GM18508 (cell line): Measurements from ENCODE around the gene ZGRF1.
"Not testable (repeated sequence)": the region's sequence is repeated elsewhere in the genome, so short reads cannot be mapped to it uniquely, and the experiment has no call there.

Source experiments
- ATAC-seq: cut with Tn5 transposase; IDR thresholded peaks from one replicate; pipeline ENCODE4 v1.9.1; 2021; ENCODE audit warnings: moderate number of reproducible peaks; ENCODE audit not compliant: insufficient read depth, unreplicated experiment

Gene ZGRF1

GRCh38 chr4:112636688-112637551, at the start of gene ZGRF1, which contains the start of gene LARP7:
TSS of gene ZGRF1 (minus strand) at chr4:112636909. CDS start at chr4:112633176, 3,733 bp downstream.
TSS of gene LARP7 (plus strand) at chr4:112637143. CDS start at chr4:112644670, 7,527 bp downstream.
- peak; percentile 71 for ATAC-seq

DNA sequence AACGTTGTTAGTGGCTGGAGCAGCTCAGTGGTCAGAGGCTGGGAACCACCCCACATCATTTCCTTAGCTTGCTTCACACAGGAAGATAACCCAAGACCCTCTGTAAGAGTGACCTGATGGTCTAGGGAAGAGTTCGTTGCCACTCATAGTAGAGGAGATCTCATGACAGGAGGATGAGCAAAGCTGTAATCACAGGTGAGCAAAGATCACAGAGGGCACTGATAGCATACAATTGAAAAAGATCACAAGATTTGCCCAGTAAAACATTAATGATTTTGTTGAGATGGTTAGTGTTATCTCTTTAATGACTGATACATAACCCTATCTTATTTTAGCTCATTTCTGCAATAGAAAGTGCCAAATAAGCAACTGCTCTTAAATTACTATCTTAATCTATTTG, 44.3 kb upstream of the ZGRF1 start:
- ATAC-seq: no peak

DNA sequence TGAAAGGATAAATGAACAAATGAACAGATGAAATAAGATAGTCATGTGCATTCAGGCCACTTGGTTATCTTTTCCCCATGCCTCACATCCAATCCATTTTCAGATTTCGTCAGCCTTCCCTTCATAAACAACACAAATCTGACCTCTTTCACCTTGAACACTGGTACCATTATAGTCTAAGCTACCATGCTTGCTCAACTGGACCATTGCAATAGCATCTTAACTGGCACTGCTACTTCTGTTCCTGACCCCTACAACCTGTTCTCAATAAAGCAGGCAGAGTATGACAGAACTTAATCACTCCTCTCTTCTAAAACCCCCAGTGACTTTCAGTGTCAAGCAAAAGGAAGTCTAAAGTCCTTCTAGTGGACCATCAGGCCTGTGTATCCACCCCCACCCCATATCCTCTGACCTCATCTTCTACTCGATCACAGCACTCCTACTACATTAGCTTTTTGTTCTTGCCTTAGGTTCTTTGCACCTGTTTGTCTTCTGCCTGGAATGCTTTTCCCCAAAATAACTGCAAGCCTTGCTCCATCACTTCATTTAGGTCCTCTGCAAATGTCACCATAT, 40.9 kb upstream of the ZGRF1 start:
- ATAC-seq: no peak

DNA sequence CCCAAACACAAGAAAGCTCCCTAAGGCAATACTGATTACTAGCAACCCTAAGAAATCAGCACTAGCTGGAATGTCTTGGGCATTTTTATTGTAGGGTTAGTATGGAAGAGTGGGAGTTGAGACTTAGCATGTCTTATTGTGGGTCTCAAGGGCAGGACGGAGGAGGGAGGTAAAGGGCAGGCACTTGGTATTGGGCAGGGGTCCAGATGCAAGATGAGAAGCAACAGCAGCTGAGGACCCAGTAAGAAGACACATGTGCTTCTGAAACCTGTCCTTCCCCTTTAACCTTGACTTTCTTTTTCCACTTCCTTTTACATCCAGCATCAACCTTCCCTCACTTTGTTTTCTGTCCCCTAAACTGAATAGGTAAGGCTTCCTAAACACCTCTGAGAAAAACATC, 37.7 kb upstream of the ZGRF1 start:
- no peak for ATAC-seq

GRCh38 chr4:112673686-112674085, 37.0 kb upstream of the ZGRF1 start:
- no peak for ATAC-seq

DNA sequence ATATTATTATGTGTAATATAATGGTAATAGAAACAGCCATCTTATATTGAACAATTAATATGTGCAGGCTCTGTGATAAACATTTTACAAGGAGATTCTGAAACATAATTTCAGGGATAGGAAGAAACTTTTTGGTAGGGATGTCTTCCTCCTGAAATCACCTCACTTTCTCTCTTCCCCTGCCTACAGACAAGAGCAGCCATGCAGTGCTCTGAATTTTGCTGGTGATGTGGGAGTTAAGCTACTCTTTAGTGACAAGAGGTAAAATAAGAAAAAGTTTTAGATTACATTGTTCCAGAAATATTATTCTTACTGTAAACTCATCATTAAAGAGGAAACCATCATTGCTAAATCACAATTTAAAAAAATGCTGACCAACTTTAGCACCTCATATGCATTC, 36.4 kb upstream of the ZGRF1 start:
- ATAC-seq: no peak

DNA sequence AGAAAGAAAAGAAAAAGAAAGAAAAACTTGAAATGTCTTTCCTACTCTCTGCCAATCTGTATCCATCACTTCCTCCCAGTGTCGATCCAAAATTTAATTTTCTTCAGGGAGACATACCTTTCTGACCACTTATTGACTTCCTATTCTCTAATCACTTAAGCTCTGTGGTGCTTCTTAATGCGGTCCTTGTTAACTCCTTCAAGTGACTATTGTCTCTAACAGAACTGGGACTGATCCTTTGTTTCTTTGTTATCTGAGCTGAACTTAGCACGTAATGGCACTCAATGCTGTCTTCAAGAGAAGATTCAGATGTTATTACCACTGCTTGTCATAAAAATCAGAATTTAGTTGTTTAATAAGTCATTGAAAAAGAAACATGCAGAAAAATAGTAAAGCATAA, 31.4 kb upstream of the ZGRF1 start:
- no peak for ATAC-seq

- ATAC-seq: no peak
These were observed 27.9 kb upstream of the ZGRF1 start for GRCh38 chr4:112664611-112665010.

DNA sequence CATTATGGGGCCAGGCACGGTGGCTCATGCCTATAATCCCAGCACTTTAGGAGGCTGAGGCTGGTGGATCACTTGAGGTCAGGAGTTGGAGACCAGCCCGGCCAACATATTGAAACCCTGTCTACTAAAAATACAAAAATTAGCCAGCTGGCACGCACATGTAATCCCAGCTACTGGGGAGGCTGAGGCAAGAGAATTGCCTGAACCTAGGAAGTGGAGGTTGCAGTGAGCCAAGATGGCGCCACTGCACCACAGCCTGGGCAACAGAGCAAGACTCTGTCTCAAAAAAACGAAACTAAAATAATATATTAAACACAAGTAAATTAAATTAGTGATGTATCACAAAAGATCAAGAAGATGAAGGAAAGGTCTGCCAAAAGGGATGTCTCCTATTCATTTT, 19.4 kb upstream of the ZGRF1 start:
- ATAC-seq: not testable (repeated sequence)

GRCh38 chr4:112655270-112655669, 18.6 kb upstream of the ZGRF1 start:
- no peak for ATAC-seq

- ATAC-seq: no peak
These were observed 15.5 kb upstream of the ZGRF1 start for GRCh38 chr4:112652216-112652615.

GRCh38 chr4:112651641-112652040, 14.9 kb upstream of the ZGRF1 start:
- no peak for ATAC-seq

DNA sequence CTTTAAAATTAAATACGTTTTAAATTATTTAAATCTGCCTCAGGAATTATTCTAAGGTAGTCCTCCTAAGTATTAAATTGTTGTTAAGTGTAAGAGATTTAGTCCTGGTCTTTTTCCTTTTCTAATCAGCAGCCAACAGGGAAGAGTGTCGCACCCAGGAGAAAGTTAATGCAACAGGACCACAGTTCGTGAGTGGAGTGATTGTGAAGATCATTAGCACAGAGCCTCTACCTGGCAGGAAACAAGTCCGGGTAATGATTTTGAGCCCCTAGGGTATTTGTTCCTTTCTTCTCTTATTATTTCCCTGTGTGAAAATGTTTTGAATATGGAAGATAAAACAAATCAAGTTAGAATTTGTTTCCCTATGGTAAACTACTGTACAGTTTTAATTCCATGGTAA, 13.6 kb upstream of the ZGRF1 start:
- ATAC-seq: no peak

- ATAC-seq: no peak
These were observed 12.3 kb upstream of the ZGRF1 start for GRCh38 chr4:112649055-112649408.

GRCh38 chr4:112648263-112649054, 11.8 kb upstream of the ZGRF1 start:
- ATAC-seq: no peak

GRCh38 chr4:112647785-112648184, 11.1 kb upstream of the ZGRF1 start:
- ATAC-seq: no peak

DNA sequence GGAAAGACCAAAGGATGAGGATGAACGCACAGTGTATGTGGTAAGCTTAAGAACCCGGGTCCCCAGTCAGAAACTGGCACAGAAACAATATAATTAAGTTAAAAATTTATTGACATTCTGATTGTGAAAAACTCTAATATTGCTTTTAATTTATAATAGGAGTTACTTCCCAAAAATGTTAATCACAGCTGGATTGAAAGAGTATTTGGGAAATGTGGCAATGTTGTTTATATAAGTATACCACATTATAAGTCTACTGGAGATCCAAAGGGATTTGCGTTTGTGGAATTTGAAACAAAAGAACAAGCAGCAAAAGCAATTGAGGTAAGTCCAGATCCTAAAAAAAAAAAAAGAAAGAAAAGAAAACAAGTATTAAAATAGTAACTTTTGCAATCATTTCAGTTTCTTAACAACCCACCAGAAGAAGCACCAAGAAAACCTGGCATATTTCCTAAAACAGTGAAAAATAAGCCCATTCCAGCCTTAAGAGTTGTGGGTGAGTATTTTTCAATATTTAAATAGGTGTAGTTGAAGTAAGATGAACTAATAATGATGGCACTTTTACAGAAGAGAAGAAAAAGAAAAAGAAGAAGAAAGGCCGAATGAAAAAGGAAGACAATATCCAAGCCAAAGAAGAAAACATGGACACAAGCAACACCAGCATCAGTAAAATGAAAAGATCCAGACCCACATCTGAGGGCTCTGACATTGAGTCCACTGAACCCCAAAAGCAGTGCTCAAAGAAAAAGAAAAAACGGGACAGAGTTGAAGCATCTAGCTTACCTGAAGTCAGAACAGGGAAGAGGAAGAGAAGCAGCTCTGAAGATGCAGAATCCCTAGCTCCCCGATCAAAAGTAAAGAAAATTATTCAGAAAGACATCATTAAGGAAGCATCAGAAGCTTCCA, 10.2 kb upstream of the ZGRF1 start:
- no peak for ATAC-seq

DNA sequence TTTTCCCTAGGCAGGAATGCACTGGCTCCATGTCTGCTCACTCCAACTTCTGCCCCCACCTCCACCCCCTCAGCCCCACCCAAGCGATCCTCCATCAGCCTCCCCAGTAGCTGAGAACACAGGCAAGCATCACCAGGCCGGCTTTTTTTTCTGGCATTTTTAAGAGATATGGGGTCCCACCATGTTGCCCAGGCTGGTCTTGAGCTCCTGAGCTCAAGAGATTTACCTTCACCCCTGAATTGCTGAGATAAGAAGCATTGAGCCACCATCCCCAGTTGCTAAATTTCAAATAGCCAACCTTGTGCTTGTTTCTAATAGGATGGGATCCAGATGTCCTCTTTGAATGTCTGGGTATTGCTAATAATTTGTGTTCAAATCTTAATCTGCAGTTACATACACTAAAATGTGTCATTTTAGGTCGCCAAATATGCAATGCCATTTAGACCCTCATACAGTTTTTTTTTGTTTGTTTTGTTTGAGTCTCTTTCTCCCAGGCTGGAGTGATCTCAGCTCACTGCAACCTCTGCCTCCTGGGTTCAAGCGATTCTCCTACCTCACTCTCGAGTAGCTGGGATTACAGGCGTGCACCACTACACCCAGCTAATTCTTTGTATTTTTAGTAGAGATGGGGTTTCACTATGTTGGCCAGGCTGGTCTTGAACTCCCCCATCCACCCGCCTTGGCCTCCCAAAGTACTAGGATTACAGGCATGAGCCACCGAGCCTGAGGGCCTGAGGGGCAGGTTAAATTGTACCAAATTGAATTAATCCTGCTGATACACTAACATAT, 9.0 kb upstream of the ZGRF1 start:
- ATAC-seq: no peak
